Epithelial cell of proximal tubule (primary cell): ENCODE results near the gene RRP9. TPM values are rescaled to one million over a fixed set of nuclear protein-coding genes. Genes with fewer than 3 reads are reported as not detected.
A peak's percentile ranks its signal among the peaks of the same experiment; 100 is the strongest.

Source experiments
- DNase-seq: peaks from one replicate; pipeline ENCODE4 v3.0.0-alpha.2; 2011; ENCODE audit warnings: low read depth
- H3K4me3 ChIP-seq: 2 replicates; pipeline ENCODE4 v1.5.1; 2011; ENCODE audit warnings: low read depth, mild to moderate bottlenecking, low read length
- CTCF ChIP-seq: conservative IDR thresholded peaks from 2 replicates; pipeline ENCODE4 v1.5.1; 2012; ENCODE audit warnings: low read depth, mild to moderate bottlenecking, low read length
- total RNA-seq: library from RNA; depleted of rRNA; stranded (reverse); fragments of >200 nt; gene quantifications from 2 replicates; pipeline ENCODE4 v1.2.3, GENCODE V29; 2015

Gene RRP9
- total RNA-seq, 1 donor from 2014 or later, result 28.0 TPM

- H3K4me3 ChIP-seq, result peak overlapping the region; percentile 79
- DNase-seq, result no peak
- TF ChIP-seq CTCF, result no peak
These were observed 42.6 kb upstream of the RRP9 start for GRCh38 chr3:51984269-51984647.

GRCh38 chr3:51983578-51984268, 42.0 kb upstream of the RRP9 start:
- TF ChIP-seq CTCF, result no peak
- no peak for DNase-seq
- peak overlapping the region; percentile 79 for H3K4me3 ChIP-seq

- no peak for TF ChIP-seq CTCF
- peak within 1 kb of the TSS; percentile 79 for H3K4me3 ChIP-seq
- DNase-seq, result no peak
These were observed 41.3 kb upstream of the RRP9 start, which contains the start of gene ACY1 for GRCh38 chr3:51982838-51983577. ACY1 (plus strand) TSS chr3:51983535; CDS start chr3:51984065, 530 bp downstream.

- peak overlapping the region; percentile 79 for H3K4me3 ChIP-seq
- peak; percentile 78 for DNase-seq
- TF ChIP-seq CTCF, result peak; percentile 80
These were observed 40.7 kb upstream of the RRP9 start for GRCh38 chr3:51982352-51982837.

- DNase-seq, result no peak
- no peak overlapping the region for H3K4me3 ChIP-seq
- no peak for TF ChIP-seq CTCF
These were observed 38.5 kb upstream of the RRP9 start for GRCh38 chr3:51980253-51980652.

- DNase-seq, result no peak
- no peak for TF ChIP-seq CTCF
These were observed 36.4 kb upstream of the RRP9 start for GRCh38 chr3:51978143-51978502.

More at GRCh38 chr3:51978143-51978502, 36.4 kb upstream of the RRP9 start:
- no peak overlapping the region for H3K4me3 ChIP-seq
